ENCODE data around the gene PLEKHA6.

Gene PLEKHA6

DNA sequence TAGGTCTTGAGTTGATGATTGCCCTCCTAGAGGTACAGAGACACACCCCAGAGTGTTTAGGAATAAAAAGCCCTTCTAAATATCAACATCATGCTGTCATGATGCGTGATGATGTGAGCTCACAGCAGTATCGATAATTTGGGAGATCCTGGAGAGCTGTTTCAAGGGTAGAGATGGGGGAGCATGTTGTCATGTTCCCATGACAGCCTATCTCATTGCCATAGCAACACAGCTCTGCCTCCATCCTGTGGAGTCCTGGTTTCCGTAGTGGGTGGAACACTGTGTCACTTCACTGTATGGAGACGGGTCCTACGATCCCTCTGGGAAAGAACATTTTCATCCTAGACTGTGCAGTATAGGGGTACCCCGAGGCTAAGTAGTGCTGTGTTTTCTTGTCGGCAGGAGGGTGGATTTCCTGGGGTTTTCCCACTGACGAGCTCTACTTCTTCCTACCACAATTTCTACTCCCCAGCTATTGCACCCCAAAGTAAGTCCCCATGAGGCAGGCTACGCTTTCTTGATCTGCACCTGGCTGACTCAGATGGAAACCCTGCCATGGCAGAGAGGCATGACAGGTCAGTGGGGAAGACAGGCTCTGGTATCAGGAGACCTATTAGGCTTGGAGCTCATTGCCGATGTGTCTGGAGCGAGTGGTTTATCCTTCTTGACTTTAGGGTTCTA lies 170.6 kb downstream of the PLEKHA6 start (continued):
- TF ChIP-seq PPARA (CRISPR knock-in tag; IDR thresholded peaks at IDR 0.05; ENCODE audit: borderline replicate concordance) = no peak

GRCh38 chr1:204186597-204186996 lies 173.1 kb downstream of the PLEKHA6 start:
- TF ChIP-seq BACH2 (CRISPR knock-in tag; IDR thresholded peaks at IDR 0.05; ENCODE audit: borderline replicate concordance) (no peak), ZNF565 (CRISPR knock-in tag; conservative IDR thresholded peaks at IDR 0.05; ENCODE audit: low read depth) (no peak), ZNF8 (CRISPR knock-in tag; IDR thresholded peaks at IDR 0.05) (no peak), RARB (CRISPR knock-in tag; IDR thresholded peaks at IDR 0.05) (no peak), CSRNP3 (CRISPR knock-in tag; IDR thresholded peaks at IDR 0.05) (no peak), ZFP3 (CRISPR knock-in tag; IDR thresholded peaks at IDR 0.05) (no peak), PPARA (CRISPR knock-in tag; IDR thresholded peaks at IDR 0.05; ENCODE audit: borderline replicate concordance) (no peak), GLIS3 (CRISPR knock-in tag; IDR thresholded peaks at IDR 0.05) (no peak), OSR1 (CRISPR knock-in tag; IDR thresholded peaks at IDR 0.05) (no peak), ESRRG (CRISPR knock-in tag; IDR thresholded peaks at IDR 0.05) (no peak), ZC3H10 (CRISPR knock-in tag; IDR thresholded peaks at IDR 0.05) (no peak), CREB5 (CRISPR knock-in tag; IDR thresholded peaks at IDR 0.05; ENCODE audit: low read depth) (no peak), TOX (CRISPR knock-in tag; IDR thresholded peaks at IDR 0.05; ENCODE audit: borderline replicate concordance) (no peak), TCF4 (CRISPR knock-in tag; IDR thresholded peaks at IDR 0.05; ENCODE audit: borderline replicate concordance) (no peak), ZFP30 (CRISPR knock-in tag; IDR thresholded peaks at IDR 0.05) (no peak), ZNF70 (CRISPR knock-in tag; IDR thresholded peaks at IDR 0.05) (no peak), ISL1 (CRISPR knock-in tag; IDR thresholded peaks at IDR 0.05) (no peak)
- TF ChIP-seq, protein P1, sequence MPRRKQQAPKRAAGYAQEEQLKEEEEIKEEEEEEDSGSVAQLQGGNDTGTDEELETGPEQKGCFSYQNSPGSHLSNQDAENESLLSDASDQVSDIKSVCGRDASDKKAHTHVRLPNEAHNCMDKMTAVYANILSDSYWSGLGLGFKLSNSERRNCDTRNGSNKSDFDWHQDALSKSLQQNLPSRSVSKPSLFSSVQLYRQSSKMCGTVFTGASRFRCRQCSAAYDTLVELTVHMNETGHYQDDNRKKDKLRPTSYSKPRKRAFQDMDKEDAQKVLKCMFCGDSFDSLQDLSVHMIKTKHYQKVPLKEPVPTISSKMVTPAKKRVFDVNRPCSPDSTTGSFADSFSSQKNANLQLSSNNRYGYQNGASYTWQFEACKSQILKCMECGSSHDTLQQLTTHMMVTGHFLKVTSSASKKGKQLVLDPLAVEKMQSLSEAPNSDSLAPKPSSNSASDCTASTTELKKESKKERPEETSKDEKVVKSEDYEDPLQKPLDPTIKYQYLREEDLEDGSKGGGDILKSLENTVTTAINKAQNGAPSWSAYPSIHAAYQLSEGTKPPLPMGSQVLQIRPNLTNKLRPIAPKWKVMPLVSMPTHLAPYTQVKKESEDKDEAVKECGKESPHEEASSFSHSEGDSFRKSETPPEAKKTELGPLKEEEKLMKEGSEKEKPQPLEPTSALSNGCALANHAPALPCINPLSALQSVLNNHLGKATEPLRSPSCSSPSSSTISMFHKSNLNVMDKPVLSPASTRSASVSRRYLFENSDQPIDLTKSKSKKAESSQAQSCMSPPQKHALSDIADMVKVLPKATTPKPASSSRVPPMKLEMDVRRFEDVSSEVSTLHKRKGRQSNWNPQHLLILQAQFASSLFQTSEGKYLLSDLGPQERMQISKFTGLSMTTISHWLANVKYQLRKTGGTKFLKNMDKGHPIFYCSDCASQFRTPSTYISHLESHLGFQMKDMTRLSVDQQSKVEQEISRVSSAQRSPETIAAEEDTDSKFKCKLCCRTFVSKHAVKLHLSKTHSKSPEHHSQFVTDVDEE (CRISPR knock-in tag; IDR thresholded peaks at IDR 0.05) = no peak
- TF ChIP-seq, protein P2, sequence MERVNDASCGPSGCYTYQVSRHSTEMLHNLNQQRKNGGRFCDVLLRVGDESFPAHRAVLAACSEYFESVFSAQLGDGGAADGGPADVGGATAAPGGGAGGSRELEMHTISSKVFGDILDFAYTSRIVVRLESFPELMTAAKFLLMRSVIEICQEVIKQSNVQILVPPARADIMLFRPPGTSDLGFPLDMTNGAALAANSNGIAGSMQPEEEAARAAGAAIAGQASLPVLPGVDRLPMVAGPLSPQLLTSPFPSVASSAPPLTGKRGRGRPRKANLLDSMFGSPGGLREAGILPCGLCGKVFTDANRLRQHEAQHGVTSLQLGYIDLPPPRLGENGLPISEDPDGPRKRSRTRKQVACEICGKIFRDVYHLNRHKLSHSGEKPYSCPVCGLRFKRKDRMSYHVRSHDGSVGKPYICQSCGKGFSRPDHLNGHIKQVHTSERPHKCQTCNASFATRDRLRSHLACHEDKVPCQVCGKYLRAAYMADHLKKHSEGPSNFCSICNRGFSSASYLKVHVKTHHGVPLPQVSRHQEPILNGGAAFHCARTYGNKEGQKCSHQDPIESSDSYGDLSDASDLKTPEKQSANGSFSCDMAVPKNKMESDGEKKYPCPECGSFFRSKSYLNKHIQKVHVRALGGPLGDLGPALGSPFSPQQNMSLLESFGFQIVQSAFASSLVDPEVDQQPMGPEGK (CRISPR knock-in tag; IDR thresholded peaks at IDR 0.05; ENCODE audit: borderline replicate concordance) = no peak
- no peak for ATAC-seq

DNA sequence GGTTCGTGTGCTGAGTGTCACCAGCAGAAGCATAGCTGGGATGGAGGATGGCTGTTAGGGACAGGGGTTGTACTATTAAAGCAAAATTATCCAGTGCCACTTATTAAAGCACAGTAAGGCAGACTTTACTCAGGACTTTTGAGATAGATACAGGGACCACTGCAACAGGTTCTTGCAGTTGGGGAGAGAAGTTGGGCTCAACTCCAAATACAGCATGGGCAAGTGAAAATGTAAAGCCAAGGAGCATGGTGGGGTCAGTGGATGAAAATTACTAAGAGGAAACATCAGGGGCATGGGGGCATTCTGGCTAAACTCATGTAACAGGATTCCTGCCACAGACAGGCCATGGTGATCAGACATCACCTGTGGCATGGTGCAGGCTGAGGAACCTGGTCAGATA lies 178.6 kb downstream of the PLEKHA6 start:
- ATAC-seq = no peak
- TF ChIP-seq, protein P2 (CRISPR knock-in tag; IDR thresholded peaks at IDR 0.05; ENCODE audit: borderline replicate concordance) = no peak

- no peak for ATAC-seq
- TF ChIP-seq RARB (CRISPR knock-in tag; IDR thresholded peaks at IDR 0.05) (no peak), ZFP30 (CRISPR knock-in tag; IDR thresholded peaks at IDR 0.05) (no peak), PPARA (CRISPR knock-in tag; IDR thresholded peaks at IDR 0.05; ENCODE audit: borderline replicate concordance) (no peak), ESRRG (CRISPR knock-in tag; IDR thresholded peaks at IDR 0.05) (no peak), ZNF565 (CRISPR knock-in tag; conservative IDR thresholded peaks at IDR 0.05; ENCODE audit: low read depth) (no peak), POU6F1 (CRISPR knock-in tag; IDR thresholded peaks at IDR 0.05; ENCODE audit: borderline replicate concordance, low read depth) (no peak), ZFP3 (CRISPR knock-in tag; IDR thresholded peaks at IDR 0.05) (no peak), TCF4 (CRISPR knock-in tag; IDR thresholded peaks at IDR 0.05; ENCODE audit: borderline replicate concordance) (no peak), ZC3H10 (CRISPR knock-in tag; IDR thresholded peaks at IDR 0.05) (no peak), TOX (CRISPR knock-in tag; IDR thresholded peaks at IDR 0.05; ENCODE audit: borderline replicate concordance) (no peak), GLIS3 (CRISPR knock-in tag; IDR thresholded peaks at IDR 0.05) (no peak), CSDC2 (CRISPR knock-in tag; IDR thresholded peaks at IDR 0.05) (no peak), ISL1 (CRISPR knock-in tag; IDR thresholded peaks at IDR 0.05) (no peak), SNAI2 (CRISPR knock-in tag; IDR thresholded peaks at IDR 0.05) (no peak), CSRNP3 (CRISPR knock-in tag; IDR thresholded peaks at IDR 0.05) (no peak), ZNF70 (CRISPR knock-in tag; IDR thresholded peaks at IDR 0.05) (no peak)
These were observed 179.6 kb downstream of the PLEKHA6 start for GRCh38 chr1:204180133-204180532.
